GM19193 (cell line): Measurements from ENCODE around the gene WDR87.

ENCODE experiments used
- POLR2A ChIP-seq: IDR thresholded peaks from 4 replicates; pipeline ENCODE4 v1.6.1; 2011; ENCODE audit not compliant: insufficient read depth, insufficient read length; ENCODE audit errors: extremely low read depth

The WDR87 gene

GRCh38 chr19:37864501-37864900 lies 41.9 kb downstream of the WDR87 start:
- no peak for TF ChIP-seq POLR2A

- no peak for TF ChIP-seq POLR2A
These were observed 51.3 kb downstream of the WDR87 start for GRCh38 chr19:37855098-37855497.

- no peak for TF ChIP-seq POLR2A
These were observed 60.5 kb downstream of the WDR87 start for GRCh38 chr19:37845932-37846331.
